KOPT-K1 (cell line): ENCODE measurements around the gene CSNK1G2.

Experiments
- H3K27ac ChIP-seq: fragments of 200-600 bp; sonication (generic); 2 replicates; pipeline ENCODE4 v1.5.1; 2016; ENCODE audit warnings: antibody characterized with exemption, mild to moderate bottlenecking, low read depth, low read length; ENCODE audit not compliant: poor library complexity, severe bottlenecking
- H3K36me3 ChIP-seq: fragments of 200-600 bp; sonication (generic); 2 replicates; pipeline ENCODE4 v1.5.1; 2017; ENCODE audit warnings: antibody characterized with exemption, mild to moderate bottlenecking, low read length, moderate library complexity; ENCODE audit not compliant: insufficient read depth
- H3K9me3 ChIP-seq: fragments of 200-600 bp; sonication (generic); 2 replicates; pipeline ENCODE4 v1.5.1; 2017; ENCODE audit warnings: antibody characterized with exemption, low read length, mild to moderate bottlenecking; ENCODE audit not compliant: insufficient read depth, poor library complexity, severe bottlenecking

Gene CSNK1G2

DNA sequence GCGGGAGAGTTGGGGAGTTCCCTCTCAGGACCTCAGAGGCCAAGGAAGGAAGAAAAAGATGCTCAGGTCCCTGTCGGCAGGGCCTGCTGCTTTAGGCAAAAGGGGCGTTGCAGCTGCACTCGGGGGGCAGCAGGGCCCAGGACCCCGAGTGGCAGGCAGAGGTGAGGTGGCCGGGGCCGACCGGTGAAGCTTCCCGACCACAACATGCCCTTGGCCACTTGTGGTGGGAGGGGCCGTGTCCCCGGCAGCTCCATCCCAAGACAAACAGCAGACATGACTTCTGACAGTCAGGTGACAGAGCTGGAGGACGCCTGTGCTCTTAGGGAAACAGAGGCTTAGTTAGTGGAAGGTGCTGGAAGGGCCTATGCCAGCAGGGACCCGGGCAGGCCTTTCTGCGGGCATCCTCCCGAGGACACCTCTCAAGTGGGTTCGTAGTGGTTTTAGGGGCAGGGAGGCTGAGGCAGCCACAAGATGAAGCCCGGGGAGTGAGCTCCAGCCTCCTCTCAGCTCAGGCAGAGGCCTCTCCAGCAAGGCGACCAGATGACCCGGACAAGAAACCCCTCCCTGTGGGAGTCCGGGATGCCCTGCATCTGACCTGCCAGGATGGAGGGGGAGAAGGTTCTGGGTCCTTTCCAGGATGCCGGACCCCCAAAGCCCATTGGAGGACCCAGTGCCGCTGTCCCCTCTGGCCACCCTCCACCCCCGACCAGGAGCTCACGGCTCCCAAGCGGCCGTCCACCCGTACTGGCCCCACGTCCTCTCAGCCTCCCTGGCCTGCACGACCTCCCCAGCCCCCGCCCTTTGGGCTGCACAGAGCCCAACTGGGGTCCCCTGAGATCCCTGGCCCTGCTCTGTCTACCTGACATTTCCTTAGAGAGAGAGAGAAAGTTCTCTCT is 50.3 kb downstream of the CSNK1G2 start:
- Histone ChIP-seq H3K36me3 (peaks cover 79% of the 10 kb centered on the region), H3K27ac (no peak overlapping the region), H3K9me3 (no peaks in the 10 kb centered on the region)

- Histone ChIP-seq H3K36me3 (peaks cover 79% of the 10 kb centered on the region), H3K27ac (no peak overlapping the region), H3K9me3 (no peaks in the 10 kb centered on the region)
Measured at GRCh38 chr19:1992759-1993260, 51.8 kb downstream of the CSNK1G2 start.

- peaks cover 73% of the 10 kb centered on the region for H3K36me3 ChIP-seq
Measured at GRCh38 chr19:1997353-1998233, 56.6 kb downstream of the CSNK1G2 start.

DNA sequence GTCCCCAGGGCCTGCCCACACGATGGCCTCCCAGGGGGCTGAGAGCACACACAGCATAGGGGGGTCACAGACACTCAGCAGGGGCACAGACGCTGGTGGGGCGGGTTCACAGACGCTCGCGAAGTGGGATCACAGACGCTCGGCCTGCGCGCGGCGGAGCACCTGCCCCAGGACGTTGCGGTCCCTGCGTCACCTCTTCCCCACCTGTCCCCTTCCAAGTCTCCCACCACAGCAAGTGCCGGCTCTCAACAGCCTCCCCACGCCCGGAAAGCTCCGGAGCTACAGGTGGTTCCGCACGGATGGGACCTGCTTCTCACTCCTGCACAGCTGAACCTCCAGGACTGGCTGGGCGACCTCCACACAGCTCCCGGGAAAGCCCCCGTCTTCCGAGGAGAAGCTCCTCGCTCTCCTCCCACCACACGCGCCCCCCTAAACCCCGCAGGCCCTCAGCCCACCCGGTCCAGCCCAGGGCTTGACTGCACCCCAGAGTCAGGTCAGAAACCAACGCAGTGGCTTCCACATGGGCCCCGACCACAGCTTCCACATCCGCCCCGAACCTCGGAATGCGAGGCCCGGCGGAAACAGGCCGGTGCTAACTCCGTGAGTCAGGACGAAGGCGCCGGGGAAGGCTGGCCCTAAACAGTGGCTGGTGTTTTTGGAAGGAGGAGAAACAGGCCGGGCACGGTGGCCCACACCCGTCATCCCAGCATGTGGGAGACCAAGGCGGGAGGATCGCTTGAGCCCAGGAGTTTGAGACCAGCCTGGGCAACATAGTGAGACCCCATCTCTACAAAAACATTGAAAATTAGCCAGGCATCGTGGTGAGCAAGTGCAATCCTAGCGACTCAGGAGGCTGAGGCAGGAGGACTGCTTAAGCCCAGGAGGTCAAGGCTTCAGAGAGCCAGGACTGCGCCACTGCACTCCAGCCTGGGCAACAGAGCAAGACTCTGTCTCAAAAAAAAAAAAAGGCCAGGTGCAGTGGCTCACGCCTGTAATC is 58.0 kb downstream of the CSNK1G2 start:
- no peaks in the 10 kb centered on the region for H3K9me3 ChIP-seq
- H3K27ac ChIP-seq: no peak overlapping the region
- peaks cover 76% of the 10 kb centered on the region for H3K36me3 ChIP-seq

More at GRCh38 chr19:1997353-1998233, 56.6 kb downstream of the CSNK1G2 start:
- H3K27ac ChIP-seq: no peak overlapping the region
- no peaks in the 10 kb centered on the region for H3K9me3 ChIP-seq

DNA sequence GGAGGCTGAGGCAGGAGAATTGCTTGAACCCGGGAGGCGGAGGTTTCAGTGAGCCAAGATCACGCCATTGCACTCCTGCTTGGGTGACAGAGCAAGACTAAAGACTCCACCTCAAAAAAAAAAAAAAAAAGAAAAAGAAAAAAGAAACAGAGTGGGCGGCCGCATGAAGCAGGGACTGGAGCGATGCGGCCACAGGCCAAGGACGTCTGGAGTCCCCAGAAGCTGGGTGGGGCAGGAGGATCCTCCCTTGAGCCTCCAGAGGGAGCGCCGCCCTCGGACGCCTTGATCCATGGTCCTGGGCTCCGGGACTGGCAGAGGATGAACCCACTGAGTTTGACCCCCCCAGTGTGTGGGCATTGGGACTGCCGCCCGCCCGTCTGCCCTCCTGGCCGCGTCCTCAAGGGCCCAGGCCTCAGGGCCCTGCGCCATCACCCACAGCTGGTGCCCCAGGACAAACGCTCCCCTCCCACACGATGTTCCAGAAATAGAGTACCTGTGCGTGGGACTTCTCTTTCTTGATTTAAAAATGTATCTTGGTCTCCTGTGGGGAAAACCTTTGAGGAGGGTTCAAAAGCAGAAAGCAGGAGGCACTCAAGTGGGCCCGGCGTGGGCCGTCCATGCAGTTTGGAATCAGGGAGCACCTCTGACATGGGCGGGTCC is 59.0 kb downstream of the CSNK1G2 start:
- peaks cover 83% of the 10 kb centered on the region for H3K36me3 ChIP-seq
- H3K9me3 ChIP-seq: no peaks in the 10 kb centered on the region
- H3K27ac ChIP-seq: no peak overlapping the region

DNA sequence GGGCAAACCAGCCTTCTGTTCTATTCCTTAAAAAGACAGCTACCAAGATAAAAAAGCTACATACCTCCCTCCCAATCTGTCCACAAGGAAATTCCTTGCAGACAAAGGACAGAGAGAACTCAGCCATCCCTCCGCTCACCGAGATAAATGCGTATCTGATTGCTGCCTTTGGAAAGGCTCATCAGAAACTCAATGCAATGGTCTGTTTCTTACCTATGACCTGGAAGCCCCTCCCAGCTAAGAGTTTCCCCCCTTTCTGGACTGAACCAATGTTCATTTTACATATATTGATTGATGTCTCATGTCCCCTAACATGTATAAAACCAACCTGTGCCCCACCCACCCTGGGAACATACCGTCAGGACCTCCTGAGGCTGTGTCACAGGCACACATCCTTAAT is 62.9 kb downstream of the CSNK1G2 start:
- H3K36me3 ChIP-seq: peaks cover 63% of the 10 kb centered on the region

DNA sequence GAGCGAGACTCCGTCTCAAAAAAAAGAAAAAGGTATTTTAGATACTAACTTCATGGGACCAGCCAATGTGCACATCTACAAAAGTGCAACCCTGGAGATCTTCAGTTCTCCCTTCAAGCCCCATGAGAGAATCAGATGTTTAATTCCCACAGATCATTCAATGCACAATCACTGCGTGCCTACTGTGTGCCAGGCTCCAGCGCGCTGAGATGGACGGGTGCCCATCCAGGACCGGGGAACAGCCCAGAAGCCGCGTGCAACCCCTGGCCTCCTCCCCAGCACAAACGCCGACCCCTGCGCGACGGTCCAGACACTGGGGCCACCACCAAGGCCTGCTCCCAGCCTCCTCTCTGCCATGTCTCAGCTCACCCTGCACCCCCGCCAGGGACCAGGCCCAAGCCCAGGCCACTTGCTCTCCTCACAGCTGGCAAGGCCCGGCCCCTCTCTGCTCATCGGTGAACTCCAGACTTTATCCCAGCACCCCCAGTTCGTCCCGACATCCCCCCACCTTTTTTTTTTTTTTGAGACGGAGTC is 69.2 kb downstream of the CSNK1G2 start:
- Histone ChIP-seq H3K9me3 (no peaks in the 10 kb centered on the region), H3K36me3 (peaks cover 36% of the 10 kb centered on the region; the same call in 1 of the 2 replicates), H3K27ac (no peak overlapping the region)

More for the DNA sequence above, 62.9 kb downstream of the CSNK1G2 start:
- no peaks in the 10 kb centered on the region for H3K9me3 ChIP-seq
- H3K27ac ChIP-seq: no peak overlapping the region

DNA sequence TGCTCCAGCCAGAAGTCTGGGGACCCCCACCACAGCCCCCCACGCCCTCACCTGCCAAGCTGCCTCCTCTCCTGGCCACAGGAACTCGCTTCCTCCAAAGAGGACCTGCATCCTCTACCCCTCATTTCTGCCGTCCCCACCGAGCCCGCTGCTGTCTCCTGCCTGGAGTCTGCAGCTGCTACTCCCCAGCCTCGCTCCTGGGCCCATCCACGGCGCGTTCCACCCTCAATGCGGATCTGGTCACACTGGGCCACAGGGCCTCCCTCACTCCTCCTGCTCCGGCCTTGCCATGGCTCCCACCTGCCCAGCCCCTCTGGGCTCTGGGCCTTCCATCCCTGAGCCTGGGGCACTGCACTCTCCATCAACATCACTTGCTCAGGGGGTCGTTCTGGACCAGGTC is 70.2 kb downstream of the CSNK1G2 start:
- H3K36me3 ChIP-seq: peaks cover 33% of the 10 kb centered on the region; the same call in 1 of the 2 replicates
- no peaks in the 10 kb centered on the region for H3K9me3 ChIP-seq
- H3K27ac ChIP-seq: no peak overlapping the region

- H3K9me3 ChIP-seq: no peaks in the 10 kb centered on the region
- H3K27ac ChIP-seq: no peak overlapping the region
- peaks cover 33% of the 10 kb centered on the region; the same call in 1 of the 2 replicates for H3K36me3 ChIP-seq
Measured at GRCh38 chr19:2012941-2013682, 72.1 kb downstream of the CSNK1G2 start.

GRCh38 chr19:2013683-2013961 is 72.7 kb downstream of the CSNK1G2 start:
- no peak overlapping the region for H3K27ac ChIP-seq

GRCh38 chr19:2014131-2014571 is 73.2 kb downstream of the CSNK1G2 start:
- Histone ChIP-seq H3K27ac (peak overlapping the region; percentile 68), H3K9me3 (no peaks in the 10 kb centered on the region), H3K36me3 (peaks cover 27% of the 10 kb centered on the region; the same call in 1 of the 2 replicates)

More at GRCh38 chr19:2013683-2013961, 72.7 kb downstream of the CSNK1G2 start:
- H3K9me3 ChIP-seq: no peaks in the 10 kb centered on the region
- peaks cover 30% of the 10 kb centered on the region; the same call in 1 of the 2 replicates for H3K36me3 ChIP-seq

DNA sequence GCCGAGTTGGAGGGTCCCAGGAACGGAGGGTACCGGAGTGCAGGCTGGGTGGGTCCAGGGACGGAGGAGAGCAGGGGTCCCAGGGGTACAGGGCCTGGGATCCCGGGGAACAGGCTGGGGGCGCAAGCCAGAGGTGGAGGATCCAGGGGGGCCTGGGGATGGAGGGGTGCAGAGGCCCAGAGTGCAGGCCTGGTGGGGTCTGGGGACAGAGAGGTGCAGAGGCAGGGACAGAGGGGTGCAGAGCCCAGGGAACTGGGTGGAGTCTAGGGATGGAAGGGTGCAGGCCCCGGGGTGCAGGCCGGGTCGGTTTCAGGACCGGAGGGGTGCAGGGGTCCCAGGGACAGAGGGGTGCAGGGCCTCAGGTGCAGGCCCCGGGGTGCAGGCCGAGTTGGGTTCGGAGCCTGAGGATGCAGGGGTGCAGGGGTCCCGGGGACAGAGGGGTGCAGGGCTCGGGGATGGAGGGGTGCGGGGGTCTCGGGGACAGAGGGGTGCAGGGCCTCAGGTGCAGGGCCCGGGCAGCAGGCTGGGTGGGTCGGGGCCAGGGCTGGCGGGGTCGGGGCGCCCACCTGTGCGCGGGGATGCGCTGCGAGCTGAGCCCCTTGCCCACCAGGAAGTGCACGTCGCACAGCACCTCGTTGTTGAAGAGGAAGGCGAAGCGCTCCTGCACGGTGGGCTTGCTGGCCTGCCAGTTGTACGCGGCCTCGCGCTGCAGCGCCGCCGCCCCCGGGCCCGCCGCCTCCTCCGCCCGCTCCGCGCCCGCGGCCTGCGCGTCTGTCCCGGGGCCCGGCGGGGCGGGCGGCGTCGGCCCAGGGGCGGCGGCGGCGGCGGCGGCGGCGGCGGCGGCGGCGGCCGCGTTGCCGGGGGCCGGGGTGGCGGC is 74.0 kb downstream of the CSNK1G2 start:
- peak overlapping the region; percentile 68 for H3K27ac ChIP-seq
- H3K36me3 ChIP-seq: peaks cover 26% of the 10 kb centered on the region; the same call in 1 of the 2 replicates

More for the DNA sequence above, 74.0 kb downstream of the CSNK1G2 start:
- no peaks in the 10 kb centered on the region for H3K9me3 ChIP-seq
